GM20431 (cell line): Measurements from ENCODE around the gene NDC80.

Source experiments
- in situ Hi-C: fragments of 300-500 bp; cut with MseI, MboI; formaldehyde crosslinking; loops from one replicate; pipeline ENCODE4 v1.15.0; 2020; ENCODE audit warnings: low sequenced_read_pairs; ENCODE audit not compliant: unreplicated experiment

NDC80 gene

GRCh38 chr18:2554696-2555095 is 16.7 kb upstream of the NDC80 start:
- in situ Hi-C loops, result no loop called here

GRCh38 chr18:2555895-2556294 is 15.5 kb upstream of the NDC80 start:
- in situ Hi-C loops, result no loop called here

DNA sequence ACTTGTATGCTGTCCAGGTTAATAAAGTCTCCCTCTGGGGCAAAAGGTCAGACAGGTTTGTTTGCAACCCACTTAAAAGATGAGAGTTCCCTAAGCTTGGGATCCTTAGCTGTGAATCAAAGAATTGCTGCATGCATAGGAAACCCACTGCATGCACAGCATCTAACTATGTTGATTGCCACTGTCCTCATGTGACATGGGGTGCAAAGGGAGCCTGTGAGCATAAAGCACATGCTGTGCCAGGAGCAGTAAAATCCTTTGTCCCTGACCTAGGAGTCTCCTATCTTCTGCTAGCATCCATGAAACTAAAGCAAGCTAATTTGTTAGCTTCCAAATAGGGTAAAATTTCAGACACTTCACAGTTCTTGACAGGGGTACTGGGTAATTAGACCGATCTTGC is 13.8 kb upstream of the NDC80 start:
- in situ Hi-C loops, result no loop called here

DNA sequence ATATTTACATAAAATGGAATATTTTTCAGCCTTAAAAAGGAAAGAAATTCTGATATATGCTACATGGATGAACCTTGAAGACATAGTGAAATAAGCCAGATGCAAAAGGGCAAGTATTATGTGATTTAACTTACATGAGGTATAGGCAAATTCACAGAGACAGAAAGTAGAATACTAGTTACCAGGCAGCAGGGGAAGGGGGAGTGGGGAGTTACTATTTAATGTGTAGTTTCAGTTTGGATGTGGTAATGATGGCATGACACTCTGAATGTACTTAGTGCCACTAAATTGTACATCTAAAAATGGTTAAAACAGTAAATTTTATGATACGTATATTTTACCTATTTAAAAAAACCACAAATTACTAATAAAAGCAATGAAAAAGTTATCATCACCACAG is 12.1 kb upstream of the NDC80 start:
- in situ Hi-C loops, result no loop called here

DNA sequence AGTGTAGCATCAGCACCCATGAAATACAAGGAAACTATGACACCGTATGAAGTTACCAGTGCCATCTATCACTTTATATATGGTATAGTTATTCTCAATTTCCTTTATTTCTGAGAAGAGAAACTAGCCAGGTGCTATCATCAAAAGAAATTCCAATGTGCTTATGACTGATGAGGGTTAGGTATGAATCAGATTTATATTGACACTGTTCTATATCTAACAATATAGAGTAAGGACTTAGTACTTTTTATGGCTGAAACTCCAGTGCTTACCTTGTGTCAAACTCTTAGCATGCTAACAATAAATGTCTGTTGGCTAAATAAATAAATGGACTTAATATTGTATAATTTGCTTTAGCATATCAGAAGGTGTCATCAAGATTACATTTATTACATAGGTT is 7.0 kb upstream of the NDC80 start:
- in situ Hi-C loops, result no loop called here

- in situ Hi-C loops, result no loop called here
These were observed 3.2 kb upstream of the NDC80 start for GRCh38 chr18:2568129-2568528.

DNA sequence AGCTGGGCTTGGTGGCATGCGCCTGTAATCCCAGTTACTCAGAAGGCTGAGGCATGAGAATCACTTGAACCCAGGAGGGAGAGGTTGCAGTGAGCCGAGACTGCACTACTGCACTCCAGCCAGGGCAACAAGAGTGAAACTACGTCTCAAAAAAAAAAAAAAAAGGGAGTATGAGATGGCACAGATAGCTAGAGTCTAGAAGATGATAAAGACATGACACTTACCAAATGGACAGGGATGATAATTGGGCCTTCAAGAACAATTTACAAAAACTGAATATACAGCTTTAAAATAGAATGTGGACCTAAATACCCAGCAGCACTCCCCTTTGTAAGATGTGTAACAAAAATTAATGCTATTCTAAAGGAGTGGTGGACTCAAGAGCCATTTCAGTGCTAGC is 2.8 kb upstream of the NDC80 start:
- in situ Hi-C loops, result no loop called here

DNA sequence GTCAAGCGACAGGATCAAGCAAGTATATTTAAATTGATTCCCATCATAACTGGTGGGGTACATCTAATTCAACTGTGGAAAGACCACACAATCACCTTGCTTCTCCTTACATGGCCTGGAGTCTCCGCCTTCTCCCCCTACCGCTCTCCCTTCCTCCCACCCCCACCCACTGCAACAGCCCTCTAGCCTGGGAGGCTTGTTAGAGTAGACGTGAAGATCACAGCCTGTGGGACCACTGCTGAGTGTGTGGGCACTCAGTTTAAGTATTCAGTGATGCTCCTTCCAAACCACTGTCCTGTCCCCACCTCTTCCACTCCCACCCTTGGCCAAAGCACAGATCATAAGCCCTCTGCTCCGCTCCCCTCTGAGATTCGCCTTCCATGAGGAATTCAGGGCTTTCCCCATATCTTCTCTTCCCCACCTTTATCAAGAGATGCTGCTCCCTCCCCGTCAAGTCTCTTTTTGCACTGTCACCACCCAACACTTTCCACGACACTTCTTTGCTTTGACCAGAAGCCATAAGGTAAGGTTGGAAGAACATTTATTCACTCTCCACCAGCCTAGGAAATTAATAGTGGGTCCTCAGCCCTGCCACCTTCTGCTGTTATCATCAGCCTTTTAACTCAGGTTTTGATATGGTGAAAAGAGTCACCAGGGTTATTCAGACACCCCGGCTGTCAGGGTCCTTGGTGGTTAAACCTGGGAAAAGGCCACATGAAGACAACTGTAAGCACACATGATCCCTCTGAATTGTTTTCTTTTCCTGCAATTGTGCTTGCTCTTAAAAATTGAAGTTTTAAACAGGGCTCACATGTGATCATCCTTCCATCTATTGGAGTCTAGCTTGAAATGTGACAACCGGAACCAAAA is 1.8 kb upstream of the NDC80 start:
- in situ Hi-C loops, result no loop called here

- in situ Hi-C loops, result no loop called here
These were observed 571 bp upstream of the NDC80 start for GRCh38 chr18:2570772-2571199.

DNA sequence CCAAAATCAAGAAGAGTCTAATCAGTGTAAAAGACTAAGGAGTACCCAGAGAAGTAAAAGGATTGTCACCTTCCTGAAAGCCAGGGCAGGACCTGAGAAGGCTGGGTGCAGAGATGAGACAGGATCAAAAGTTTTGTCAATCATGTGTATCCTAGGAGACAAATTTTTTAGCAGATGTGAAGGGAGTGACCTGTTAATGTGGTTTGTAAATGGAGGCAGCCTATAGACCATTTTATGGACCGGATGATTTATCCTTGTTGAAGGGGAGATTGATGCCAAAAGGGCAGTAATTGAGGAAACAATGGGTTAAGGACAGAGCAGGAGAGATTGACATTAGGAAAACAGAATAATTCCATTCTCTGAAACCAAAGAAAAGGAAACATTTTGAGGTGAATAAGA is 813 bp downstream of the NDC80 start:
- in situ Hi-C loops, result no loop called here

GRCh38 chr18:2572892-2573291 is 1.5 kb downstream of the NDC80 start:
- in situ Hi-C loops, result no loop called here

DNA sequence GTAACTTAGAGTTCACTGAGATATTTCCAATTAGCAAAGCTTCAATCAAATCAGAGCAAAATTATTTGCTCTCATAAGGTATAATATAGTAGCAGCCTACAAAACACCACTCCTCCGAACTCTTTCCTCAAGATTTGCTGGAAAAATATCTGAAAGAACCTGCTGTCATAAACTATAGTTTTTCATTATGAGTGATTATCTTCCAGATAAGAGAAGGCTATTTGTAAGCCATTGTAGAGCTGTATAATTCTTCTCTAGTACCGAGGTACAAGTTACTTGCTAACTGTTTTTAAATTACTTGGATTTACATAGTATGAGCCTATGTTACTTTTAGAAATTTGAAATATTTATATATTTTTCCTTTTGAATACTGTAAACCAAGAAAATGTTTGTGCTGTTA is 2.1 kb downstream of the NDC80 start:
- in situ Hi-C loops, result no loop called here

DNA sequence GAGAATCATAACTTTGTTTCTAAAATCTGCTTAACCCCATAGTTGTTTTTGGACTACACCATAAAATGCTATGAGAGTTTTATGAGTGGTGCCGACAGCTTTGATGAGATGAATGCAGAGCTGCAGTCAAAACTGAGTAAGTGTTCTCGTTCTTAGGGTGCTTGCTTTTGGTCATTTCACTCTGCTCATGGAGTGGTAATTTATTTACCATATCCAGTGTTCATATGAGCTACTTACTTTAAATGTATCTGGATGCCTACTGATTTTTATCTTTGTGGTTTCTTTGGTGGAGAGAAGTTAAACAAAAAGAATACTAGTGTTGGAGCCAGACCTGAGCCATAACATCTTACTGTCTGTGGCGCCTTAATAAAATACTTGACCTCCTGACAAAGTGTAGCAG is 16.4 kb downstream of the NDC80 start:
- in situ Hi-C loops, result no loop called here

- in situ Hi-C loops, result no loop called here
These were observed 17.4 kb downstream of the NDC80 start for GRCh38 chr18:2588666-2589344.

GRCh38 chr18:2589345-2590068 is 18.1 kb downstream of the NDC80 start:
- in situ Hi-C loops, result no loop called here

DNA sequence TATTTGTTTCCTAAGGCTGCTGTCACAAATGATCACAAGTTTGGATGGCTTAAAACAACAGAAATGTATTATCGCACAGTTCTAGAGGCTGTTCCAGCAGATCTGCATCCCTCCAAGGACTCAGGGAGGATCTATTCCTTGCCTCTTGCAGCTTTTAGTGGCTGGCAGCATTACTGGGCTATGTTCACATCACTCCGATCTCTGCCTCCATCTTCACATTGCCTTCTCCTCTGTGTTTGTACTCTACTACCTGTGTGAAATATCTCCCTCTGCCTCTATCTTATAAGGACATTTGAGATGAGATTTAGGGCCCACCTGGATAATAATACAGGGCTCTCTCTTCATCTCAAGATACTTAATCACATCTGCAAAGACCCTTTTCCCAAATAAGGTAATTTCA is 18.9 kb downstream of the NDC80 start:
- in situ Hi-C loops, result no loop called here

GRCh38 chr18:2597639-2598038 is 26.3 kb downstream of the NDC80 start:
- in situ Hi-C loops, result no loop called here

DNA sequence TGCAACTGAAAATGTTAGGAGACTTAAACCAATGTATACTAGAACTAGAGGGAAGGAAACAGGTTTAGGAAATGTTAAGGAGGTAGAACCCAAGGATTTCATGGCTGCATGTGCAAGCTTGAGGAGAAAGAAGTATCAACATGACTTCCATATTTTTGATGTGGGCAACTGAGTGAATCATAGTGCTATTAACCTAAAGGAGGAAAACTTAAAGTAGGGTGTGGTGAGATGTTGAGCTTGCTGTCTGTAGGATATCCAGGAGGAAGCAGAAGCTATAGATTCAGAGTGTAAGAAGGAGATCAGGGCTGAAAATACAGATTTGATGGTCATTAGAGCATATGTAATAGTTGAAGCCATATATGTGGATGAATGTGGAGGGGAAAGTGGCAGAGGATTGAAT is 31.5 kb downstream of the NDC80 start:
- in situ Hi-C loops, result no loop called here

GRCh38 chr18:2606335-2606734 is 35.0 kb downstream of the NDC80 start:
- in situ Hi-C loops, result no loop called here

DNA sequence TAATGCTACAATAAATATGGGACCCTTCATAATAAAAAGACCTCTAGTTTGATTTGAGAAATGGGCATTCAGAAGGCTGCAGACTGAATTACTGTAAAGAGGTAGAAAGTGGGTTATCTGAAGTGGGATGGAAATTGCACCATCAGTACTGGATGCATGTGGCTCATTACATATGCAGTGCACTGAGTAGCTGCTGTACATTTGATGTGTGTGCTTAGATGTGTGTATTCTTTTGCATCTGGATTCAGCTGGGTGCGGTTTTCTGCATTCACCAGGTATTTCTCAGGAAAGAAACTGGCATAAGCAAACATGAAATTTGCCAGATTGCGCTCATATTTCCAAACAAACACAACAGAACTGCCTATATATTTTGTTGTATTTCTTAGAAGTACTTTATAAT is 38.2 kb downstream of the NDC80 start:
- in situ Hi-C loops, result no loop called here

DNA sequence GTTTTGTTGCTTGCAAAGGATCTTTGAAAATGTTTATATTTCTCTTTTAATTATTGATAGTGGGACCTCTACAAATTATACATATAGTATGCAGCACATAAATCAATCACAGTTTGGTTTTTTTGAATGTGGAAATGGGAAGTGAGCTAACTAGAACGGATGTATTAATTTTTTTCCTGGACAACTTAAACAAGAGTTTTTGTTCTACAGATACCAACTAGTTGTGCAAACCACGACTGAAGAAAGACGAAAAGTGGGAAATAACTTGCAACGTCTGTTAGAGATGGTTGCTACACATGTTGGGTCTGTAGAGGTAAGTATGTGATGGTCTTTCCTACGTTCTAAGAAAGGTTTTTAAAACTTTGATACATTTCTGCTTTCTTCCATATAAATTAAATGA is 39.2 kb downstream of the NDC80 start:
- in situ Hi-C loops, result no loop called here
